H1 (cell line): ENCODE data around the gene LY6G5C. TPM values are rescaled to one million over a fixed set of nuclear protein-coding genes. Genes with fewer than 3 reads are reported as not detected.

Experiments used
- CTCF ChIA-PET: fragments of 300-600 bp; sonication (Branson Sonifier 250); formaldehyde crosslinking; loops from one replicate; lab custom pipeline; 2021; ENCODE audit not compliant: partially characterized antibody; lab: Charles Lee
- POLR2A ChIA-PET: fragments of 300-600 bp; sonication (Branson Sonifier 250); formaldehyde crosslinking; loops from one replicate; lab custom pipeline; 2021; ENCODE audit warnings: inconsistent platforms; ENCODE audit not compliant: partially characterized antibody; lab: Charles Lee
- DNase-seq, 2 experiments: peaks; one replicate each; pipeline versions ENCODE4 v3.0.0 to v3.0.0-alpha.2; 2010 to 2022; ENCODE audit warnings: low spot score in 2 of 2, low read depth in 1 of 2, mixed read lengths in 1 of 2
- FAIRE-seq: peaks from 2 replicates; lab custom pipeline; 2011; peaks lifted over from hg19 to GRCh38; lab: Jason Lieb, UNC
- H2AFZ ChIP-seq: 2 replicates; pipeline ENCODE4 v1.8.1; 2012; ENCODE audit warnings: low read length, inconsistent platforms
- H2AK5ac ChIP-seq: 2 replicates; pipeline ENCODE4 v1.6.1; 2013; ENCODE audit warnings: low read depth, low read length
- H2BK120ac ChIP-seq: replicated peaks from 2 replicates; pipeline ENCODE3; 2013; ENCODE audit warnings: low read depth, low read length, inconsistent platforms
- H2BK12ac ChIP-seq: 2 replicates; pipeline ENCODE4 v1.6.1; 2013; ENCODE audit warnings: low read depth, low read length
- H2BK15ac ChIP-seq: 2 replicates; pipeline ENCODE4 v1.6.1; 2013; ENCODE audit warnings: low read length
- H2BK20ac ChIP-seq: 2 replicates; pipeline ENCODE4 v1.6.1; 2013; ENCODE audit warnings: low read length
- H2BK5ac ChIP-seq: 2 replicates; pipeline ENCODE4 v1.6.1; 2013; ENCODE audit warnings: low read depth, low read length
- H3K14ac ChIP-seq: 2 replicates; pipeline ENCODE4 v1.6.1; 2013; ENCODE audit warnings: inconsistent platforms; ENCODE audit not compliant: insufficient read length
- H3K18ac ChIP-seq: 2 replicates; pipeline ENCODE4 v1.6.1; 2013; ENCODE audit warnings: low read length; ENCODE audit errors: extremely low read depth
- H3K23ac ChIP-seq: 2 replicates; pipeline ENCODE4 v1.6.1; 2013; ENCODE audit warnings: inconsistent platforms; ENCODE audit not compliant: insufficient read length
- H3K23me2 ChIP-seq: 2 replicates; pipeline ENCODE4 v1.6.1; 2013; ENCODE audit warnings: low read depth, low read length
- H3K27ac ChIP-seq: 2 replicates; pipeline ENCODE4 v1.6.1; 2011; ENCODE audit warnings: low read depth, low read length, inconsistent platforms
- H3K27me3 ChIP-seq, 4 experiments: replicated peaks in 1 of 4; 1 replicate in 1 of 4; 2 replicates in 3 of 4; pipeline versions ENCODE4 v1.6.1 to v1.8.1; 2011 to 2013; ENCODE audit warnings: low read length in 3 of 4, mild to moderate bottlenecking in 3 of 4, inconsistent platforms in 2 of 4, mixed read lengths in 2 of 4, moderate library complexity in 1 of 4; ENCODE audit not compliant: control insufficient read depth in 3 of 4, insufficient read depth in 3 of 4; ENCODE audit errors: extremely low read depth in 1 of 4
- H3K36me3 ChIP-seq, 4 experiments: 2 replicates each; pipeline versions ENCODE4 v1.6.1 to v1.8.1; 2011 to 2013; ENCODE audit warnings: mild to moderate bottlenecking in 4 of 4, low read length in 3 of 4, moderate library complexity in 2 of 4, control low read depth in 1 of 4, inconsistent platforms in 1 of 4; ENCODE audit not compliant: insufficient read depth in 4 of 4, control insufficient read depth in 2 of 4
- H3K4ac ChIP-seq: replicated peaks from 2 replicates; pipeline ENCODE3; 2013; ENCODE audit warnings: low read length, low read depth, mixed read lengths, inconsistent platforms; ENCODE audit not compliant: insufficient read length
- H3K4me1 ChIP-seq, 4 experiments: replicated peaks in 1 of 4; 1 replicate in 1 of 4; 2 replicates in 3 of 4; pipeline versions ENCODE4 v1.6.1 to v1.8.1; 2011 to 2013; ENCODE audit warnings: low read length in 3 of 4, inconsistent platforms in 2 of 4, mixed read lengths in 1 of 4; ENCODE audit not compliant: insufficient read depth in 4 of 4, control insufficient read depth in 3 of 4
- H3K4me2 ChIP-seq, 2 experiments: 2 replicates each; pipeline versions ENCODE4 v1.6.1 to v1.8.1; 2011 to 2013; ENCODE audit warnings: low read depth in 2 of 2, low read length in 2 of 2, control low read depth in 1 of 2, inconsistent platforms in 1 of 2, mild to moderate bottlenecking in 1 of 2; ENCODE audit not compliant: insufficient read depth in 1 of 2
- H3K4me3 ChIP-seq, 4 experiments: fragments of 200-600, 300-600 bp in 1 of 4; sonication (generic), shearing (Covaris generic), sonication (Bioruptor Twin) in 1 of 4; 2 replicates each; pipeline versions ENCODE4 v1.5.1 to v1.8.1; 2011 to 2016; ENCODE audit warnings: low read length in 4 of 4, low read depth in 3 of 4, control low read depth in 2 of 4, inconsistent platforms in 2 of 4, mild to moderate bottlenecking in 2 of 4, mixed read lengths in 1 of 4, moderate library complexity in 1 of 4; ENCODE audit not compliant: insufficient read depth in 2 of 4; ENCODE audit errors: extremely low read depth in 1 of 4
- H3K56ac ChIP-seq: replicated peaks from 2 replicates; pipeline ENCODE3; 2013; ENCODE audit warnings: low read depth, mild to moderate bottlenecking, mixed read lengths, low read length, inconsistent platforms; ENCODE audit not compliant: insufficient read length
- H3K79me1 ChIP-seq: 2 replicates; pipeline ENCODE4 v1.6.1; 2013; ENCODE audit warnings: low read depth, low read length, control low read depth
- H3K79me2 ChIP-seq, 2 experiments: 2 replicates each; pipeline versions ENCODE4 v1.6.1 to v1.8.1; 2012 to 2013; ENCODE audit warnings: low read length in 2 of 2, mild to moderate bottlenecking in 2 of 2, inconsistent platforms in 1 of 2; ENCODE audit not compliant: insufficient read depth in 2 of 2, control insufficient read depth in 1 of 2
- H3K9ac ChIP-seq, 4 experiments: replicated peaks in 1 of 4; 1 replicate in 1 of 4; 2 replicates in 3 of 4; pipeline versions ENCODE4 v1.6.1 to v1.8.1; 2011 to 2013; ENCODE audit warnings: low read depth in 3 of 4, low read length in 3 of 4, control low read depth in 2 of 4, mild to moderate bottlenecking in 2 of 4, moderate library complexity in 2 of 4, inconsistent platforms in 1 of 4; ENCODE audit errors: extremely low read depth in 1 of 4
- H3K9me3 ChIP-seq, 2 experiments: 2 replicates each; pipeline versions ENCODE4 v1.6.1 to v1.8.1; 2012 to 2013; ENCODE audit warnings: mild to moderate bottlenecking in 2 of 2, moderate library complexity in 2 of 2, control low read depth in 1 of 2, inconsistent platforms in 1 of 2, low read depth in 1 of 2, low read length in 1 of 2, mixed read lengths in 1 of 2; ENCODE audit not compliant: insufficient read depth in 2 of 2
- H4K20me1 ChIP-seq, 2 experiments: replicated peaks in 1 of 2; 2 replicates each; pipeline versions ENCODE3 to v1.8.1; 2011 to 2013; ENCODE audit warnings: inconsistent platforms in 2 of 2, low read length in 2 of 2, mild to moderate bottlenecking in 1 of 2; ENCODE audit not compliant: insufficient read depth in 2 of 2, control insufficient read depth in 1 of 2
- H4K5ac ChIP-seq: 2 replicates; pipeline ENCODE4 v1.6.1; 2013; ENCODE audit warnings: low read length, low read depth, mixed read lengths, inconsistent platforms; ENCODE audit not compliant: insufficient read length
- H4K8ac ChIP-seq: 2 replicates; pipeline ENCODE4 v1.8.0; 2013; ENCODE audit warnings: mild to moderate bottlenecking, moderate library complexity, low read length, inconsistent platforms; ENCODE audit not compliant: insufficient read depth; ENCODE audit errors: extremely low read depth
- H4K91ac ChIP-seq: replicated peaks from 2 replicates; pipeline ENCODE3; 2013; ENCODE audit warnings: low read length, mixed read lengths, inconsistent platforms; ENCODE audit not compliant: insufficient read length
- ASH2L ChIP-seq: fragments of 200-600, 300-600 bp; sonication (generic); IDR thresholded peaks from one replicate; pipeline ENCODE4 v1.7.1; 2017; ENCODE audit warnings: low read length
- BCL11A ChIP-seq, 2 experiments: IDR thresholded peaks; one replicate each; pipeline ENCODE4 v1.6.1; 2011; ENCODE audit warnings: low read depth in 2 of 2, low read length in 2 of 2, mild to moderate bottlenecking in 2 of 2
- CBX8 ChIP-seq: fragments of 300-800, 300-1000 bp; sonication (generic); IDR thresholded peaks from 2 replicates; pipeline ENCODE4 v1.7.1; 2016; ENCODE audit warnings: low read depth, low read length, borderline replicate concordance
- CHD1 ChIP-seq: IDR thresholded peaks from 2 replicates; pipeline ENCODE4 v1.6.1; 2012; ENCODE audit warnings: low read depth, low read length, improper control_type of control experiment
- CHD2 ChIP-seq: IDR thresholded peaks from 2 replicates; pipeline ENCODE4 v1.6.1; 2012; ENCODE audit warnings: low read length, improper control_type of control experiment
- CTBP2 ChIP-seq: IDR thresholded peaks from 2 replicates; pipeline ENCODE4 v1.7.0; 2011; ENCODE audit warnings: borderline replicate concordance, mild to moderate bottlenecking, moderate library complexity, mixed read lengths, low read length; ENCODE audit not compliant: insufficient read depth, insufficient read length
- E2F6 ChIP-seq: IDR thresholded peaks from 2 replicates; pipeline ENCODE4 v1.6.1; 2012; ENCODE audit warnings: inconsistent platforms
- GTF2F1 ChIP-seq: IDR thresholded peaks from 2 replicates; pipeline ENCODE4 v1.6.1; 2012; ENCODE audit warnings: low read depth, low read length, improper control_type of control experiment, borderline replicate concordance
- JUND ChIP-seq: IDR thresholded peaks from 2 replicates; pipeline ENCODE4 v1.6.1; 2011; ENCODE audit warnings: mild to moderate bottlenecking, improper control_type of control experiment, low read length
- NRF1 ChIP-seq: IDR thresholded peaks from 2 replicates; pipeline ENCODE4 v1.6.1; 2011; ENCODE audit warnings: mild to moderate bottlenecking, low read depth, low read length, improper control_type of control experiment
- POLR2A ChIP-seq, 2 experiments: IDR thresholded peaks; 1 replicate in 1 of 2; 2 replicates in 1 of 2; pipeline ENCODE4 v1.6.1; 2011; ENCODE audit warnings: low read depth in 2 of 2, low read length in 2 of 2, mild to moderate bottlenecking in 2 of 2; ENCODE audit errors: control extremely low read depth in 1 of 2
- POLR2AphosphoS5 ChIP-seq: IDR thresholded peaks from 2 replicates; pipeline ENCODE4 v1.6.1; 2011; ENCODE audit warnings: low read depth, low read length
- SRF ChIP-seq: IDR thresholded peaks from 2 replicates; pipeline ENCODE4 v1.6.1; 2011; ENCODE audit warnings: mild to moderate bottlenecking, low read depth, low read length, moderate library complexity
- WGBS, 2 experiments: shearing (Covaris generic) in 1 of 2; methylation state at CpG; one replicate each; pipeline versions ENCODE4 v1.1.6 to v1.1.7; 2013 to 2015; ENCODE audit warnings: low lambda C conversion rate in 2 of 2, mixed read lengths in 2 of 2, inconsistent platforms in 1 of 2, low coverage in 1 of 2, missing lambda C conversion rate in 1 of 2; ENCODE audit not compliant: insufficient replicate concordance in 2 of 2, insufficient coverage in 1 of 2, insufficient read length in 1 of 2; ENCODE audit errors: extremely low coverage in 1 of 2, missing lambda C conversion rate in 1 of 2; 5-methylcytosine and 5-hydroxymethylcytosine counted together
- polyA plus RNA-seq, 7 experiments: library from polyadenylated mRNA; depleted of rRNA in 3 of 7; stranded (reverse) in 5 of 7; unstranded in 2 of 7; fragments of >200 nt in 5 of 7; fragments of 200-250 nt in 2 of 7; gene quantifications; 1 replicate in 5 of 7; 2 replicates in 1 of 7; 4 replicates in 1 of 7; pipeline versions ENCODE4 v1.2.1 to v1.2.3, GENCODE V29; 2011 to 2013; ENCODE audit warnings: missing spikeins in 2 of 7, mixed read lengths in 2 of 7
- total RNA-seq: library from RNA; stranded (reverse); fragmentation: NEBNext Ultra II Directional; extraction: Animal tissue kit (Norgen Biotek cat#: 25700); gene quantifications from 2 replicates; pipeline ENCODE4 v1.2.1, GENCODE V29; 2021

LY6G5C gene
- total and polyA plus RNA-seq, 2 of the 8 experiments (the other 6 are each of a cell fraction or from before 2014, with no cell fraction given): 1.1 to 1.8 TPM

- peaks cover 70 to 98% (median 91%) of the 10 kb centered on the region in 4 experiments for H3K36me3 ChIP-seq
- FAIRE-seq: no peak
- CTCF ChIA-PET: interaction anchor here (1.8 to 3.0 kb wide), 2 partner anchors 11 to 18 kb away, joined by 10 to 11 read pairs; partner anchors contain the start of gene BAG6
- TF ChIP-seq E2F6: no peak
- TF ChIP-seq SRF: no peak
- no peak for TF ChIP-seq NRF1
- TF ChIP-seq BCL11A (IDR thresholded peaks at IDR 0.05; ENCODE audit: low read depth in 2 of 2, low read length in 2 of 2): no peak
- TF ChIP-seq CHD2: no peak
- TF ChIP-seq JUND: no peak
- TF ChIP-seq POLR2A (IDR thresholded peaks at IDR 0.05; ENCODE audit: control extremely low read depth in 1 of 2, low read depth in 2 of 2, low read length in 2 of 2): no peak; a peak in 1 of 3 replicates
- no peak for TF ChIP-seq CTBP2
- TF ChIP-seq GTF2F1: no peak
- no peak for TF ChIP-seq POLR2AphosphoS5
- TF ChIP-seq CBX8: no peak
- no peak for TF ChIP-seq ASH2L
- no peak for TF ChIP-seq CHD1
Measured at GRCh38 chr6:31633447-31633846, 47.4 kb downstream of the LY6G5C start.

More at GRCh38 chr6:31633447-31633846, 47.4 kb downstream of the LY6G5C start:
- POLR2A ChIA-PET: interaction anchor here (0.8 to 34.9 kb wide), 4 partner anchors 8 to 98 kb away, joined by 3 to 883 read pairs (median 376); partner anchors contain the start of genes APOM, BAG6, C6orf47 and CSNK2B
- peaks cover 16 to 22% of the 10 kb centered on the region in 2 experiments for H4K20me1 ChIP-seq
- no peak overlapping the region for H2BK120ac ChIP-seq
- H3K27me3 ChIP-seq: no peaks in the 10 kb centered on the region
- no peaks in the 10 kb centered on the region; a peak in 1 of 4 replicates for H3K79me2 ChIP-seq
- H3K23ac ChIP-seq: no peak overlapping the region
- no peak overlapping the region for H4K5ac ChIP-seq
- H2BK5ac ChIP-seq: no peak overlapping the region
- H3K4ac ChIP-seq: no peak overlapping the region
- no peaks in the 10 kb centered on the region for H3K9me3 ChIP-seq
- DNase-seq: no peak
- no peak overlapping the region for H3K27ac ChIP-seq
- H3K23me2 ChIP-seq: no peaks in the 10 kb centered on the region
- no peak overlapping the region for H2BK15ac ChIP-seq
- no peak overlapping the region for H4K91ac ChIP-seq
- no peak overlapping the region for H2AK5ac ChIP-seq
- no peak overlapping the region for H2AFZ ChIP-seq
- no peak overlapping the region for H3K9ac ChIP-seq
- H4K8ac ChIP-seq: peak overlapping the region; percentile 26; the same call in 1 of the 2 replicates
- no peak overlapping the region for H3K14ac ChIP-seq
- H3K56ac ChIP-seq: no peak overlapping the region
- H3K4me1 ChIP-seq: no peaks in the 10 kb centered on the region
- H3K79me1 ChIP-seq: peaks cover 9% of the 10 kb centered on the region; the same call in 1 of the 2 replicates
- no peak overlapping the region for H3K4me2 ChIP-seq
- whole genome bisulfite sequencing, 2 experiments: 91% methylated on average over 7 of the region's 7 CpGs; no CpG with 5 or more reads in 1 of the 2 experiments
- no peak overlapping the region for H3K18ac ChIP-seq
- no peak overlapping the region for H3K4me3 ChIP-seq
- H2BK12ac ChIP-seq: no peak overlapping the region
- H2BK20ac ChIP-seq: no peak overlapping the region
